ENCODE data around the gene ASAP3.
"Not testable (repeated sequence)": the region's sequence is repeated elsewhere in the genome, so short reads cannot be mapped to it uniquely, and the experiment has no call there.

ASAP3 gene

GRCh38 chr1:23400324-23401114 lies 83.5 kb downstream of the ASAP3 start:
- in situ Hi-C loops (cut with MboI; ENCODE audit: low sequenced_read_pairs), result no loop called here

- in situ Hi-C loops (cut with MboI; ENCODE audit: low sequenced_read_pairs), result no loop called here
Measured at GRCh38 chr1:23399229-23399628, 84.8 kb downstream of the ASAP3 start.

GRCh38 chr1:23397908-23398307 lies 86.1 kb downstream of the ASAP3 start:
- in situ Hi-C loops (cut with MboI; ENCODE audit: low sequenced_read_pairs), result no loop called here

DNA sequence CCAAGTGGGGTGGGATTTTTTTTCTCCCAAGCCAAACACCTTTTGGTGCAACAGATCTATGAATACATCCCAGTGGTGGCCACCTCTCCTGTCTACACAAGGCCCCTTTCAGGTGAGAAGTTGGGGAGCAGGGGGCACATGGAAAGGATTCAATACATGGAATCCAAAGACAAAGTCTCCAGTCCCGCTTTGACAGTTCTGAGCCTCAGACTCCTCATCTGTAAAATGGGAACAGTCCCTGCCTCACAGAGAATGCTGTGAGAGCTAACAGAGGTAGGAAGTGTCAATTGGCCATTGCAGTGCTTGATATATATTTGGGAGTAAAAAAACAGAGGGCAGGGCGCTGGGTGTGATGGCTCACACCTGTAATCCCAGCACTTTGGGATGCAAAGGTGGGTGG lies 87.6 kb downstream of the ASAP3 start:
- in situ Hi-C loops (cut with MboI; ENCODE audit: low sequenced_read_pairs), result no loop called here

DNA sequence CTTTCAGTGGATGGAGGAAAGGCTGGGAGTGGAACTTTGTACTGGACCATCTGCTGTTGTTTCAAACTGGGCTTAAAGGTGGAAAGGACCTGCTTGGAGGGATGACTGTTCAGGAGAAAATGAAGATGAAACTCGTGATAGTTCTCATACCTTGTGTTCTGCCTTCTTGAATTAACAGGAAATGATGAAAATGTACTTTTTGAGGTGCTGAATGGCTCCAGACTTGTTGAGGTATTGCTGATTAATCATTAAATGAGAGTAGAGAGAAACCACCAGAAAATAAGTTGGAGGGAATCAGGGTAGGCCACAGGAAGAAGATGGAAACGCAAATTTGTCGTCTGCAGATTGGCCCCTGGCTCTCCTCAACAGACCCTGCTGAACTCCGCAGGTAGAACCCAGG lies 88.1 kb downstream of the ASAP3 start:
- in situ Hi-C loops (cut with MboI; ENCODE audit: low sequenced_read_pairs), result no loop called here

DNA sequence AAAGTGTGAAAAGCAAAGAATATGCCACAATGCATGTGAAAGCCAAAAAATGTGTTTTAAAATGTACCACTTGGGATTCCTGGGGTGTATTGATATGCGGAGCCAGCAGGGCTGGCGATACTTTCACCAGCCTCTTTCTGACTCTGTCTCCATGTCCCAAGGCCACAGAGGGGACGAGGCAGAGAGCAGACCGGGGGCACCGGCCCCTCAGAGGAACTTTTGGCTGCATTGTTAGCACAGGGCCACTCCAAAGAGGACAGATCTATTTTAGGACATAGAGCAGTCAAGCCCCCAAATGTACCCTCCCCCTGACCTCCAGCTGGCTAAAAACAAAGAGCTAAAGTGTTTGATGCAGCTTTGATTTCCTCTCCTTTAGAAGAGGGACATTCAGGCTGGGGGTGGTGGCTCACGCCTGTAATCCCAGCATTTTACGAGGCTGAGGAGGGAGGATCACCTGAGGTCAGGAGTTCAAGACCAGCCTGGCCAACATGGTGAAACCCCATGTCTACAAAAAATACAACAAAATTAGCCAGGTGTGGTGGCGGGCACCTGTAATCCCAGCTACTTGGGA lies 88.7 kb downstream of the ASAP3 start:
- in situ Hi-C loops (cut with MboI; ENCODE audit: low sequenced_read_pairs), result no loop called here

DNA sequence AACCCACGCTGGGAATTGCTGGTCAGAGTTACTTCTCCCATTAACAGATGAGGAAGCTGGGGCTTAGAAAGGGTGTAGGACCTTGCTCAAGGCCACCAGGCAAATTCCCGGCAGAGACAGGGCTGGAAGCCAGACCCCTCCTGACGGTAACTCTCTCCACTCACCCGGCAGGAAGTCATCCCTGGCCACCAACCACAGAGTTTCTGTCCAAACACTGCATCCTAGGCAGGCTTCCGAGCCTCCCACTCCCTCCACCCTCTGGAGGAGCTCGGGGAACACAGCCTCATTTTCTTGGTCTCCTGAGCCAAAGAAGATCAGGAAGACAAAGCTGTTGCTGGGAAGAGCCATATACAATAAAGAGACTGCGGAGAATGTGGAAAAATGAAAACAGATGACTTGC lies 89.3 kb downstream of the ASAP3 start:
- in situ Hi-C loops (cut with MboI; ENCODE audit: low sequenced_read_pairs), result no loop called here

DNA sequence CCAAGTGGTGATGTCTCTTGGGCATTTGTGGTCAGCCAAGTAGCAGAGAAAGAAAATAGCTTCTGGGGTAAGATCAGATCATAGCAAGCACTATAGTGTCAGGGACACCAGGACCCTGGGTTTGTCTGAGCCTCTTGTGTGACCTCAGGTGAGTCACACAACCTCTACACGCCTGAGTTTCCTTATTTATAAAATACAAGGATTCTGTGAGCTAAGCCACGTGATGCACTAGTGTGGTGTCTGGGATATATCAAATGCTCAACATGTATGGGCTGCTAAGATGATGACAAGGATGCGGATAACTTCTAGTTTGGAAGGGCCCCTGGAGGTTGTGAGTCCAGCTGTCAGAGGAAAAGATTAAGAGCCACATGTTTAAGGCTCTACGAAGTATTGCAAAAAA lies 89.8 kb downstream of the ASAP3 start:
- in situ Hi-C loops (cut with MboI; ENCODE audit: low sequenced_read_pairs), result no loop called here

- in situ Hi-C loops (cut with MboI; ENCODE audit: low sequenced_read_pairs), result no loop called here
Measured at GRCh38 chr1:23393706-23394105, 90.3 kb downstream of the ASAP3 start.

- in situ Hi-C loops (cut with MboI; ENCODE audit: low sequenced_read_pairs), result no loop called here
Measured at GRCh38 chr1:23392125-23392855, 91.7 kb downstream of the ASAP3 start.

GRCh38 chr1:23389837-23390321 lies 94.1 kb downstream of the ASAP3 start:
- in situ Hi-C loops (cut with MboI; ENCODE audit: low sequenced_read_pairs), result no loop called here

DNA sequence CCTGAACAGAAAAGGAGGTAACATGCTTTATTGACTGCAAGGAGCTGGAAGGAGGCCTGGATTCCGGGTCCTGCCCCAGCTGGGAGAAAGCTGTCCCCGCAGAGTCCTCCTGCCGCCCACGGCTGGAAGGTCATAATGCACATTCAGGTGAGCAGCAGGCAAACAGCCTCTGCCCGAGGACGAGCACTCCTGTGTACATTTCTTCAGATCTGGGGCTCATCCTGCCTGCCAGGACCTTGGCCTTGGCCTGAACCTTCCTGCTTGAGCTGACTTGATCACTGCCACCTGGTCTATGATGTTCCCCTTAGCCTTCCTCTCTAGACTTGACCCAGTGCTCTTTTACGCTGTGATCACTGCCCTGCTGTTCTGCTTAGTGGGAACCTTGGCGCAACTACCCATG lies 96.5 kb downstream of the ASAP3 start:
- in situ Hi-C loops (cut with MboI; ENCODE audit: low sequenced_read_pairs), result no loop called here

DNA sequence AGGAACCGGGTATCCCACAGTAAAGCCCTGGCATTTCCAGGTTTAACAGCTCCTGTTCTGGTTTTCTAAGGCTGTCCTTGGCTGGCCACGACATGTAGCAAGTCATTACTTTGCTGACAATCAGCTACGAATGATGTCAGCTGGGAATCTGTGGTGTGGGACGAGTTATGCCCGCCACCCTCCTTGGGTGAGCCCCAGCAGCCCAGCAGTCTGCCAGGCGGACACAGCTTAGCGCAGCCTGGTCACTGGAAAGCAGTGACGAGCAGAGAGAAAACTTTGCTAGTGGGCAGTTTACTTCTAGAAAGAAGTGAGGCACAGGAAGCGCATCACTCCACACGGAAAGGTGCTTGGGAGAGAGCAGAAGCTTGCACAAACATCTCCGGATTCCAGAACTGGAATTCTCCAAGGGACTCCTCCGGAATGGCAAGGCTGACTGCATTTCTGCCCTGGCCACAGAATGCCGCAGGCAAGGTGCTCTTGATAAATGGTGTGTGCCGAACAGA lies 98.8 kb downstream of the ASAP3 start:
- in situ Hi-C loops (cut with MboI; ENCODE audit: low sequenced_read_pairs), result no loop called here

- in situ Hi-C loops (cut with MboI; ENCODE audit: low sequenced_read_pairs), result no loop called here
Measured at GRCh38 chr1:23384312-23385058, 99.5 kb downstream of the ASAP3 start.

GRCh38 chr1:23383577-23384311 lies 100.2 kb downstream of the ASAP3 start:
- in situ Hi-C loops (cut with MboI; ENCODE audit: low sequenced_read_pairs), result no loop called here

DNA sequence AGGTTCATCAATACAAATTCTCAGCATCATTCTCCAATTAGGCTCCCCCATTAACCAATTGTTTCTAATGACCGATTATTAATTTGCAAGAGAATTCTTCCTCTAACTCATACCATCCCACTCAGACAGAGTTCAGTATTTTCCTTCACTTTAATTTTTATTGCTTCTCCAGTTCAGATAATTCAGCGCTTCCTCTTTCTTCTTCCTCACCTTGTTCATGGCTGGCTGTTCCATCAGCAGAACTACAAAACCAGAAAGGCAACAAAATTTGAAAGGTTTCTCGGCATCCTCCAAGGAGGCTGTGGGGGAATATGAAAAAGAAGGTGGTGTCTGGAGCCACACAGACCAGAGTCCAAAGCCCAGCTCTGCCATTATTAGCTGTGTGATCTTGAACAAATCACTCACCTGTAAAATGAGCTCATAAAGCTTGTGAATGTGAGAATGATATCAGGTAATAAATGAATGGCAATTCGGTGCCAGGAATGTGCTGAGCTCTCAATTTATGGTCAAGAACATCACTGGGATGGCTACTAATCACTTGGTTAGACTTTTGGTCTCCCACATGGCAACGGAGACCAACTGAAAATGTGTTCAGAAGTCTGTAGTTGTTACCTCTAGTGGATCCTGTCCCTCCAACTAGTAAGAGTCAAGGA lies 102.6 kb downstream of the ASAP3 start:
- in situ Hi-C loops (cut with MboI; ENCODE audit: low sequenced_read_pairs), result no loop called here

GRCh38 chr1:23380719-23381118 lies 103.3 kb downstream of the ASAP3 start:
- in situ Hi-C loops (cut with MboI; ENCODE audit: low sequenced_read_pairs), result no loop called here

GRCh38 chr1:23380236-23380635 lies 103.7 kb downstream of the ASAP3 start:
- in situ Hi-C loops (cut with MboI; ENCODE audit: low sequenced_read_pairs), result not testable (repeated sequence)

Data from HL-60/S4 (cell line).